Astrocyte (in vitro differentiated cells and primary cell): Measurements from ENCODE around the gene CIDEC.

Source experiments
- CTCF ChIP-seq: IDR thresholded peaks from 2 replicates; pipeline ENCODE4 v1.5.1; 2011; ENCODE audit warnings: low read depth, mild to moderate bottlenecking, inconsistent platforms, low read length, moderate library complexity; ENCODE audit not compliant: insufficient read depth
- EZH2 ChIP-seq: IDR thresholded peaks from 2 replicates; pipeline ENCODE4 v1.6.1; 2012; ENCODE audit warnings: mild to moderate bottlenecking, low read length, inconsistent platforms; ENCODE audit not compliant: insufficient read depth

GRCh38 chr3:9878700-9879099 is 1.4 kb downstream of the CIDEC start:
- TF ChIP-seq CTCF (no peak), EZH2 (no peak)
